ENCODE data around the gene KCNIP4.

- TF ChIP-seq CTCF (IDR thresholded peaks at IDR 0.05; ENCODE audit: insufficient read depth, low read length) (no peak), REST (IDR thresholded peaks at IDR 0.05; ENCODE audit: insufficient replicate concordance, low read depth) (no peak)
These were observed 112.9 kb downstream of the KCNIP4 start for GRCh38 chr4:21835712-21836111.

Data from HL-60 (cell line).